Measurements from ENCODE around the gene BOLA3.
A peak's percentile ranks its signal among the peaks of the same experiment; 100 is the strongest.
"Not testable (repeated sequence)": the region's sequence is repeated elsewhere in the genome, so short reads cannot be mapped to it uniquely, and the experiment has no call there.

The BOLA3 gene

GRCh38 chr2:74147727-74148456 lies at the start of gene BOLA3:
Gene BOLA3, minus strand, starts transcription at chr2:74147912. Its CDS starts 38 bp downstream, at chr2:74147874.
- peak; percentile 83 for DNase-seq

- no peak for DNase-seq
Measured at GRCh38 chr2:74197049-74197448, 49.3 kb upstream of the BOLA3 start.

- DNase-seq: no peak
Measured at GRCh38 chr2:74194799-74195198, 47.1 kb upstream of the BOLA3 start.

- DNase-seq: no peak
Measured at GRCh38 chr2:74191596-74192380, 44.1 kb upstream of the BOLA3 start.

GRCh38 chr2:74188696-74189095 lies 41.0 kb upstream of the BOLA3 start:
- no peak for DNase-seq

- DNase-seq: no peak
Measured at GRCh38 chr2:74188018-74188601, 40.4 kb upstream of the BOLA3 start.

- not testable (repeated sequence) for DNase-seq
Measured at GRCh38 chr2:74186706-74187105, 39.0 kb upstream of the BOLA3 start.

- DNase-seq: no peak
Measured at GRCh38 chr2:74186038-74186437, 38.3 kb upstream of the BOLA3 start.

- DNase-seq: no peak
Measured at GRCh38 chr2:74183878-74184277, 36.2 kb upstream of the BOLA3 start.

- no peak for DNase-seq
Measured at GRCh38 chr2:74181739-74182138, 34.0 kb upstream of the BOLA3 start.

- DNase-seq: no peak
Measured at GRCh38 chr2:74179063-74179865, 31.6 kb upstream of the BOLA3 start.

- peak; percentile 97 for DNase-seq
Measured at GRCh38 chr2:74178211-74179062, 30.7 kb upstream of the BOLA3 start, which contains the start of gene MOB1A. Gene MOB1A, minus strand, starts transcription at chr2:74178879. Its CDS starts 205 bp downstream, at chr2:74178674.

- DNase-seq: no peak
Measured at GRCh38 chr2:74177696-74178095, 30.0 kb upstream of the BOLA3 start.

GRCh38 chr2:74174909-74175308 lies 27.2 kb upstream of the BOLA3 start:
- no peak for DNase-seq

- DNase-seq: no peak
Measured at GRCh38 chr2:74168739-74169138, 21.0 kb upstream of the BOLA3 start.

- DNase-seq: no peak
Measured at GRCh38 chr2:74164761-74165160, 17.0 kb upstream of the BOLA3 start.

GRCh38 chr2:74162951-74163350 lies 15.2 kb upstream of the BOLA3 start:
- DNase-seq: no peak

- no peak for DNase-seq
Measured at GRCh38 chr2:74155830-74156229, 8.1 kb upstream of the BOLA3 start.

GRCh38 chr2:74152954-74153353 lies 5.2 kb upstream of the BOLA3 start:
- no peak for DNase-seq

- no peak for DNase-seq
Measured at GRCh38 chr2:74149570-74150319, 2.0 kb upstream of the BOLA3 start.

- DNase-seq: no peak
Measured at GRCh38 chr2:74149247-74149525, 1.5 kb upstream of the BOLA3 start.
